HG02678 (cell line): ENCODE measurements around the gene PRR35.

ENCODE experiments used
- ATAC-seq: cut with Tn5 transposase; IDR thresholded peaks from one replicate; pipeline ENCODE4 v1.9.1; 2021; ENCODE audit warnings: mild to moderate bottlenecking, moderate library complexity; ENCODE audit not compliant: unreplicated experiment

The PRR35 gene

GRCh38 chr16:561957-562938 lies 2.1 kb downstream of the PRR35 start:
- no peak for ATAC-seq

DNA sequence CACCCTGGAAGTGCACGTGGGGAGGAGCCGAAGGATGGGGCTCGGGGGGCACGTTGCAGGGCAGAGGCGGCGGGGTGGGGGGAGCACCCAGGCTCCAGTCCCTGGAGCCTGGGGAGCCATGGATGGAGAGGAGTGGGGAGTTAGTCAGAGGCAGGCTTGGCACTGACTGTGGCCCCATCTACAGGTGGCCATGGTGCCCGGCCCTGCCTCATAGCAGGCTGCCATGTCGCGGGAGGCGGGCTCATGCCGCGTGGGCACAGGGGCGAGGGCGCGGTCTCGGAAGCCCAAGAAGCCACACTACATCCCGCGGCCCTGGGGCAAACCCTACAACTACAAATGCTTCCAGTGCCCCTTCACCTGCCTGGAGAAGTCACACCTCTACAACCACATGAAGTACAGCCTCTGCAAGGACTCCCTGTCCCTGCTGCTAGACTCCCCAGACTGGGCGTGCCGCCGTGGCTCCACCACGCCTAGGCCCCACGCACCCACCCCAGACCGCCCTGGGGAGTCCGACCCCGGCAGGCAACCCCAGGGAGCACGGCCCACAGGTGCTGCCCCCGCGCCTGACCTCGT lies 3.0 kb downstream of the PRR35 start:
- ATAC-seq: no peak

GRCh38 chr16:564690-565418 lies 4.7 kb downstream of the PRR35 start:
- no peak for ATAC-seq

- no peak for ATAC-seq
These were observed 5.5 kb downstream of the PRR35 start for GRCh38 chr16:565419-566330.

- ATAC-seq: peak; percentile 45
These were observed 6.5 kb downstream of the PRR35 start, which contains the start of gene NHLRC4 for GRCh38 chr16:566475-567372. TSS of gene NHLRC4 (plus strand) at chr16:567005. CDS start at chr16:568048, 1,043 bp downstream.

- no peak for ATAC-seq
These were observed 7.4 kb downstream of the PRR35 start for GRCh38 chr16:567373-568256.

- ATAC-seq: no peak
These were observed 8.4 kb downstream of the PRR35 start for GRCh38 chr16:568401-569258.

DNA sequence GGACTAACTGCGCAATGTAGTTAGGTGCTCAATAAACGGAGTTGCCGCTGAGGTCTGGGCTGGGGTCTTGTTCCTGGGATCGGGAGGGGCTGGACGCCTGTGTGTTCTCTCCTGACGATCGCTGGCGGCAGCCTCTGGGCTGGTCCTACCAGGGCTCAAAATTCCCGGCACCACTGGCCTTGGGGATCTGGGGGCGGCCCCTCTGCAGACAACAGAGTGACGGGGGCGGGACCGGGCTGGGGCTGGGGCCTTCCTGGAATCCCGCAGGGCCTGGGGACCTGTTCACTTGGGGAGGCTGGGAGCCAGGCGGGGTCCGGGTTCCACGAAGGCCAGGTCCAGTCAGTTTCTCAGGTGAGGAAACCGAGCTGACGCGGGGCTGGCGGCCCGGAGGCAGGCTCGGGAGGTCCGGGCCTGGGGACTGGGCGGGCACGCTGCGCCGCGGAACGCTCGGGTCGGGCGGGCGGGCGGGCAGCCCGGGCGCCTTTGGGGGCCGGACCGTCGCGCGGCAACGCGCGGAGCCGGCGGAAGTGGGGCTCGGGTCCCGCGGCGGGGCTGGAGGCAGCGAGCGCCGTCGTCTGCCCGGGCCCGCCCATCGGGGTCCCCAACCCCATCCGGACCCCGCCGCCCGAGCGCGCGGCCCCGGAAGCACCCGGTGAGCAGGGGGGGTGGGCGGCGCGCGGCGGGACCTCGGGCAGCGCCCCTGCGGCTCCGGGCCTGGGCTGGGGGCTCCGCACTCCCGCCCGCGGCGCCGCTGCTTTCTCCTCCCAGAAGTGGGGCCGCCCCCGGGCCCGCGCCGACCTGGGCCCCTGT lies 9.5 kb downstream of the PRR35 start, which contains the start of gene PIGQ:
Gene PIGQ (plus strand): TSS at position 524 of the 810 bp plus-strand sequence. CDS start 4,107 bp downstream, outside the sequence.
- peak; percentile 61 for ATAC-seq

GRCh38 chr16:572865-573650 lies 12.9 kb downstream of the PRR35 start:
- ATAC-seq: no peak

- no peak for ATAC-seq
These were observed 14.0 kb downstream of the PRR35 start for GRCh38 chr16:574021-574760.

DNA sequence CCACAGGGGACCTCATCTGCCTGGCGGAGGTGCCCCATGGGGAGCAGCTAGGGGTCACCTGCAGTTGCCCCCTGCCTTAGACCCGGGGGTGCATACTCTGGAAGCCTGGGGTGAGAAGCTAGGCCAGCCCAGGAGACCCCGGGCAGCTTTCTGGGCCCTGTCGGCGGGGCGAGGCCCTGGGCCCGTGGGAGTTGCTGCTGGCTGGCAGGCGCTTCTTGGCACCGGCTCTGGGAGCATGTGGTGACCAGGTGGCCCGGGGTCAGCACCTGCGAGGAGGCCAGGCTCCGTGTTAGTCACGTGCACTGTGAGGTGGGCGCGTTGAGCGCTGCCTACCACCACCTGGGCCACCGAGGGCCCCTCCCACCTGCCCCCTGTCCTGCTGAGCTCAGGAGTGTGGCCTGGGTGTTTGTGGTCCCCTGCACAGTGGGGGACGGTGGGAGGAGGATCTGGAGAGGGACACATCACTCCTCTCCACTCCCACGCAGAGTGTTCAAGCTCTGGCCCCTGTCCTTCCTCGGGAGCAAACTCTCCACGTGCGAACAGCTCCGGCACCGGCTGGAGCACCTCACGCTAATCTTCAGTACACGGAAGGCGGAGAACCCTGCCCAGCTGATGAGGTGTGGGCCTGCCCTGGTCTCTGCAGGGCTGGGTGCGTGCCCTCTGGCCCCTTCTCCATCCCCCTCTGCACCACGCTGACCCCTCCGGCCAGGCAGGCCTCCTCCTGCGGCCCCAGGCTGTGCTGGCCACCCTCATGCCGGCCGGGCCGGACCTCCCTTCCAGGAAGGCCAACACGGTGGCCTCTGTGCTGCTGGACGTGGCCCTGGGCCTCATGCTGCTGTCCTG lies 15.4 kb downstream of the PRR35 start:
- ATAC-seq: no peak

- ATAC-seq: no peak
These were observed 16.1 kb downstream of the PRR35 start for GRCh38 chr16:576197-576822.

GRCh38 chr16:576823-577201 lies 16.6 kb downstream of the PRR35 start:
- no peak for ATAC-seq

- ATAC-seq: no peak
These were observed 17.6 kb downstream of the PRR35 start for GRCh38 chr16:577796-578195.
